Measurements from ENCODE around the gene IPO7.

DNA sequence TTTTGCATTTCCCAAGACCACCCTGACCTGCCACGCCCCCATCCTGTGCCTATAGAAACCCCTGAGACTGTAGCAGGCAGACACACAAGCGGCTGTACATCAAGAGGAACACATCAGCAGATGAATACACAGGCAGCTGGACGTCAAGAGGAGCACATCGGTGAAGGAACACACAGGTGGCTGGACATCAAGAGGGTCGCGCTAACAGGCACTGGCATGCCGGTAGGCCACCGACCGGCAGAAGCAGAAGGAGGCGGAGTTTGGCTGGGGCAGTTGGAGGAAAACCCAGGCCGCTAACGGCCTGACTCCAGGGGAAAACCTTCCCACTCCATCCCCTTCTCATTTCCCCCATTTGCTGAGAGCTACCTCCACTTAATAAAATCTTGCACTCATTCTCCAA lies 5.4 kb upstream of the IPO7 start:
- no peak for TF ChIP-seq EZH2 (IDR thresholded peaks at IDR 0.05; ENCODE audit: borderline replicate concordance, low read depth, low read length, severe bottlenecking)
- TF ChIP-seq GATA2 (IDR thresholded peaks at IDR 0.05; ENCODE audit: insufficient read depth, insufficient read length, low read depth, low read length), result no peak
- no peak for TF ChIP-seq CTCF (IDR thresholded peaks at IDR 0.05; ENCODE audit: extremely low read depth in 1 of 2, insufficient read depth in 1 of 2, low read depth in 1 of 2, low read length in 2 of 2)
- no peak for TF ChIP-seq MAX (IDR thresholded peaks at IDR 0.05; ENCODE audit: insufficient read depth, insufficient read length)
